WTC11 (cell line): ENCODE data around the gene GID8.
A peak's percentile ranks its signal among the peaks of the same experiment; 100 is the strongest.

Source experiments
- CTCF ChIP-seq: fragments of 200-600 bp; IDR thresholded peaks from 2 replicates; pipeline ENCODE4 v1.8.0; 2022; ENCODE audit warnings: antibody characterized with exemption
- E2F1 ChIP-seq: sonication (generic); formaldehyde crosslinking; IDR thresholded peaks from 2 replicates; pipeline ENCODE4 v1.8.0; 2022; ENCODE audit warnings: mild to moderate bottlenecking, missing genetic modification reagents
- FOXP4 ChIP-seq: sonication (generic); formaldehyde crosslinking; IDR thresholded peaks from 2 replicates; pipeline ENCODE4 v1.8.0; 2022; ENCODE audit warnings: mild to moderate bottlenecking, missing genetic modification reagents
- HMGA2 ChIP-seq: fragments of 250-450 bp; sonication (Bioruptor Pico); IDR thresholded peaks from 2 replicates; pipeline ENCODE4 v1.4.0; 2021; ENCODE audit warnings: mild to moderate bottlenecking, moderate library complexity
- MYBL2 ChIP-seq: sonication (generic); formaldehyde crosslinking; IDR thresholded peaks from 2 replicates; pipeline ENCODE4 v1.8.1; 2023; ENCODE audit warnings: mild to moderate bottlenecking, moderate library complexity, missing genetic modification reagents
- SP1 ChIP-seq: sonication (generic); formaldehyde crosslinking; conservative IDR thresholded peaks from 2 replicates; pipeline ENCODE4 v1.8.1; 2022; ENCODE audit warnings: missing genetic modification reagents
- STAT6 ChIP-seq: sonication (generic); formaldehyde crosslinking; conservative IDR thresholded peaks from 2 replicates; pipeline ENCODE4 v1.8.1; 2023; ENCODE audit warnings: mild to moderate bottlenecking, low read depth, missing genetic modification reagents, moderate library complexity
- USF1 ChIP-seq: sonication (generic); formaldehyde crosslinking; IDR thresholded peaks from 2 replicates; pipeline ENCODE4 v1.8.0; 2022; ENCODE audit warnings: mild to moderate bottlenecking, missing genetic modification reagents
- USF2 ChIP-seq: sonication (generic); formaldehyde crosslinking; IDR thresholded peaks from 2 replicates; pipeline ENCODE4 v1.8.1; 2023; ENCODE audit warnings: mild to moderate bottlenecking, missing genetic modification reagents, moderate library complexity
- ZNF416 ChIP-seq: fragments of 250-450 bp; sonication (Bioruptor Pico); IDR thresholded peaks from 2 replicates; pipeline ENCODE4 v1.9.0; 2021; ENCODE audit warnings: mild to moderate bottlenecking, inconsistent platforms

- 0 out of 2 replicates have a peak, but pooled peaks have one; percentile 16 for TF ChIP-seq USF1 (CRISPR knock-in tag)
- TF ChIP-seq FOXP4 (CRISPR knock-in tag), result peak; percentile 35; the same call in 1 of the 2 replicates
- no peak for TF ChIP-seq USF2 (CRISPR knock-in tag)
- no peak for TF ChIP-seq HMGA2 (CRISPR knock-in tag)
- TF ChIP-seq MYBL2 (CRISPR knock-in tag), result no peak
- no peak for TF ChIP-seq ZNF416 (CRISPR knock-in tag)
- TF ChIP-seq STAT6, result no peak
- TF ChIP-seq E2F1, result no peak
- TF ChIP-seq CTCF, result no peak
- TF ChIP-seq SP1 (CRISPR knock-in tag), result no peak
Observed at GRCh38 chr20:62925420-62926228, 12.3 kb upstream of the GID8 start.
